Lower leg skin (tissue), 3 donors: ENCODE measurements around the gene GGT6.

Source experiments
- POLR2A ChIP-seq, 2 donors: fragments of 450-650 bp; IDR thresholded peaks; one replicate each; pipeline ENCODE4 v1.6.1; 2016 to 2017; ENCODE audit warnings: antibody characterized with exemption in 2 of 2, mild to moderate bottlenecking in 1 of 2, moderate library complexity in 1 of 2
- TF ChIP-seq, protein P1 (sequence below), 3 donors: fragments of 450-650 bp; IDR thresholded peaks; one replicate each; pipeline ENCODE4 v1.5.1; 2016; ENCODE audit warnings: antibody characterized with exemption in 3 of 3, mild to moderate bottlenecking in 3 of 3, moderate library complexity in 2 of 3

DNA sequence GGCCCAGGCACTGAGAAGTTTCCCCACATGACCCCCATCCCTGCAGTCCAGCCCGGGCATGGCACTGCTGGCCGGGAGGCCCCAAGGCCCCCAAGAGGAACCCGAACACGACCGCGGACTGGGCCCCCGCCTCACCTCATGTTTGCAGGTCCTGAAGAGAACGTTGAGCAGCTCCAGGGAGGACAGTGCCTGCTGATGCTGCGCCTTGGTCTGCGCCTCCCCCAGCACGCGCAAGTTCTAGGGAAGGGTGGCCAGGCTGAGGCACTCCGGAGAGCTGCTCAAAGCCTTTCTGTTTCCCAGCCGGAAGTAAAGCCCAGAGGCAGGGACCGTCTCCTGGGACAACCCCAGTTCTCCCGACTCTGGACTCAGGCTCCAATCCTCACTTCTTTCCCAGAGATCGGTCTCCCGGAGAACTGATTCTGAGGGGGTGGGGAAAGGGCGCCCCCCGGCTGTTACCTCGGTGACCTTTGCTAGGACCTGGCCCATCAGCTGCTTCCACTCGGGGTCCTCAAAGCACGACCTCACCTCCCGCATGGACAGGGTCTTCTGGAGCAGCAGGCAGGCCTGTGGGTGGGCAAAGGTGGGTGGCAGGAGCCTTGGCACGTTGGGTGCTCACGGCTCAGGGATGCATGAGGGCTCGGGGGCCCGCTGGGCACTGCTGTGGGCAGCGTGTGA is 18.9 kb downstream of the GGT6 start:
- TF ChIP-seq, protein P1, sequence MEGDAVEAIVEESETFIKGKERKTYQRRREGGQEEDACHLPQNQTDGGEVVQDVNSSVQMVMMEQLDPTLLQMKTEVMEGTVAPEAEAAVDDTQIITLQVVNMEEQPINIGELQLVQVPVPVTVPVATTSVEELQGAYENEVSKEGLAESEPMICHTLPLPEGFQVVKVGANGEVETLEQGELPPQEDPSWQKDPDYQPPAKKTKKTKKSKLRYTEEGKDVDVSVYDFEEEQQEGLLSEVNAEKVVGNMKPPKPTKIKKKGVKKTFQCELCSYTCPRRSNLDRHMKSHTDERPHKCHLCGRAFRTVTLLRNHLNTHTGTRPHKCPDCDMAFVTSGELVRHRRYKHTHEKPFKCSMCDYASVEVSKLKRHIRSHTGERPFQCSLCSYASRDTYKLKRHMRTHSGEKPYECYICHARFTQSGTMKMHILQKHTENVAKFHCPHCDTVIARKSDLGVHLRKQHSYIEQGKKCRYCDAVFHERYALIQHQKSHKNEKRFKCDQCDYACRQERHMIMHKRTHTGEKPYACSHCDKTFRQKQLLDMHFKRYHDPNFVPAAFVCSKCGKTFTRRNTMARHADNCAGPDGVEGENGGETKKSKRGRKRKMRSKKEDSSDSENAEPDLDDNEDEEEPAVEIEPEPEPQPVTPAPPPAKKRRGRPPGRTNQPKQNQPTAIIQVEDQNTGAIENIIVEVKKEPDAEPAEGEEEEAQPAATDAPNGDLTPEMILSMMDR (IDR thresholded peaks at IDR 0.05), result no peak
- TF ChIP-seq POLR2A (IDR thresholded peaks at IDR 0.05), result no peak
